DND-41 (cell line): Measurements from ENCODE around the gene RAD21L1.

Experiments
- ATAC-seq: fragments of 200-7000 bp; cut with Tn5 transposase; 3 replicates; pipeline ENCODE4 v1.9.1; 2021; ENCODE audit warnings: low read depth; ENCODE audit not compliant: insufficient read depth
- DNase-seq: peaks from one replicate; pipeline ENCODE4 v3.0.0-alpha.2; 2020
- H2AFZ ChIP-seq: 2 replicates; pipeline ENCODE4 v1.6.0; 2012; ENCODE audit warnings: low read depth, low read length
- H3K27ac ChIP-seq: 2 replicates; pipeline ENCODE4 v1.5.1; 2012; ENCODE audit warnings: low read length, inconsistent platforms
- H3K27me3 ChIP-seq: fragments of 200-600 bp; sonication (generic); 2 replicates; pipeline ENCODE4 v1.6.0; 2012; ENCODE audit warnings: low read length, mild to moderate bottlenecking, inconsistent platforms; ENCODE audit not compliant: insufficient read depth, poor library complexity
- H3K36me3 ChIP-seq: 2 replicates; pipeline ENCODE4 v1.5.1; 2012; ENCODE audit warnings: low read length, inconsistent platforms; ENCODE audit not compliant: insufficient read depth
- H3K4me1 ChIP-seq: 2 replicates; pipeline ENCODE4 v1.5.1; 2012; ENCODE audit warnings: mild to moderate bottlenecking, low read length; ENCODE audit not compliant: insufficient read depth
- H3K4me2 ChIP-seq: 2 replicates; pipeline ENCODE4 v1.6.0; 2012; ENCODE audit warnings: mild to moderate bottlenecking, moderate library complexity, low read length, inconsistent platforms; ENCODE audit not compliant: insufficient read depth
- H3K4me3 ChIP-seq, 2 experiments: fragments of 200-600 bp in 1 of 2; shearing (Covaris generic) in 1 of 2; 2 replicates each; pipeline ENCODE4 v1.5.1; 2012 to 2016; ENCODE audit warnings: inconsistent platforms in 2 of 2, low read length in 2 of 2, mild to moderate bottlenecking in 2 of 2, low read depth in 1 of 2, moderate library complexity in 1 of 2
- H3K79me2 ChIP-seq: 2 replicates; pipeline ENCODE4 v1.6.0; 2012; ENCODE audit warnings: low read length, inconsistent platforms; ENCODE audit not compliant: insufficient read depth
- H3K9ac ChIP-seq: 2 replicates; pipeline ENCODE4 v1.6.0; 2012; ENCODE audit warnings: low read depth, mild to moderate bottlenecking, inconsistent platforms, low read length, moderate library complexity
- H3K9me3 ChIP-seq: 2 replicates; pipeline ENCODE4 v1.5.1; 2012; ENCODE audit warnings: low read length, moderate library complexity, mild to moderate bottlenecking, inconsistent platforms; ENCODE audit not compliant: insufficient read depth, severe bottlenecking
- H4K20me1 ChIP-seq: 2 replicates; pipeline ENCODE4 v1.6.0; 2012; ENCODE audit warnings: low read length; ENCODE audit not compliant: insufficient read depth
- CTCF ChIP-seq: IDR thresholded peaks from 2 replicates; pipeline ENCODE4 v1.5.1; 2012; ENCODE audit warnings: borderline replicate concordance, low read length, moderate library complexity, mild to moderate bottlenecking; ENCODE audit not compliant: poor library complexity, severe bottlenecking; ENCODE audit errors: extremely low read depth
- EZH2 ChIP-seq: IDR thresholded peaks from 3 replicates; pipeline ENCODE4 v1.6.1; 2012; ENCODE audit warnings: borderline replicate concordance, low read depth, mild to moderate bottlenecking, moderate library complexity, low read length, inconsistent platforms; ENCODE audit not compliant: severe bottlenecking

Gene RAD21L1

GRCh38 chr20:1294497-1294896, 68.7 kb downstream of the RAD21L1 start:
- ATAC-seq: no peak
- H3K79me2 ChIP-seq: no peaks in the 10 kb centered on the region
- peaks cover 2% of the 10 kb centered on the region; the same call in 1 of the 2 replicates for H4K20me1 ChIP-seq
- DNase-seq: no peak
- TF ChIP-seq CTCF (no peak), EZH2 (no peak)
- no peak overlapping the region for H3K4me2 ChIP-seq
- no peak overlapping the region for H3K4me3 ChIP-seq
- H3K9me3 ChIP-seq: no peaks in the 10 kb centered on the region
- peaks cover 12% of the 10 kb centered on the region for H3K27me3 ChIP-seq
- H3K36me3 ChIP-seq: no peaks in the 10 kb centered on the region
- no peak overlapping the region for H2AFZ ChIP-seq
- no peaks in the 10 kb centered on the region for H3K4me1 ChIP-seq
- no peak overlapping the region for H3K27ac ChIP-seq
- H3K9ac ChIP-seq: no peak overlapping the region

- Histone ChIP-seq H4K20me1 (peaks cover 2% of the 10 kb centered on the region; the same call in 1 of the 2 replicates), H3K79me2 (no peaks in the 10 kb centered on the region), H3K4me2 (no peak overlapping the region), H3K36me3 (no peaks in the 10 kb centered on the region), H3K4me3 (no peak overlapping the region), H3K27ac (no peak overlapping the region), H3K9me3 (no peaks in the 10 kb centered on the region), H2AFZ (no peak overlapping the region), H3K27me3 (peaks cover 12% of the 10 kb centered on the region), H3K9ac (no peak overlapping the region), H3K4me1 (peaks cover 5% of the 10 kb centered on the region; the same call in 1 of the 2 replicates)
- ATAC-seq: no peak
- TF ChIP-seq CTCF (no peak), EZH2 (no peak)
- DNase-seq: no peak
Measured at GRCh38 chr20:1295276-1295930, 69.6 kb downstream of the RAD21L1 start.

GRCh38 chr20:1296117-1296610, 70.3 kb downstream of the RAD21L1 start:
- Histone ChIP-seq H3K9me3 (no peaks in the 10 kb centered on the region), H3K27me3 (peaks cover 12% of the 10 kb centered on the region), H2AFZ (no peak overlapping the region), H3K4me1 (peaks cover 13% of the 10 kb centered on the region), H4K20me1 (peaks cover 2% of the 10 kb centered on the region; the same call in 1 of the 2 replicates), H3K79me2 (no peaks in the 10 kb centered on the region), H3K9ac (no peak overlapping the region), H3K36me3 (no peaks in the 10 kb centered on the region), H3K4me3 (no peak overlapping the region), H3K27ac (no peak overlapping the region), H3K4me2 (no peak overlapping the region)
- ATAC-seq: no peak
- TF ChIP-seq CTCF: no peak
- no peak for TF ChIP-seq EZH2
- DNase-seq: no peak
